GM19395 (cell line): ENCODE data around the gene TRAF7.

Source experiments
- ATAC-seq: cut with Tn5 transposase; IDR thresholded peaks from one replicate; pipeline ENCODE4 v1.9.1; 2021; ENCODE audit warnings: mild to moderate bottlenecking, moderate library complexity; ENCODE audit not compliant: unreplicated experiment

The TRAF7 gene

GRCh38 chr16:2147378-2147777 is 8.2 kb upstream of the TRAF7 start:
- no peak for ATAC-seq

DNA sequence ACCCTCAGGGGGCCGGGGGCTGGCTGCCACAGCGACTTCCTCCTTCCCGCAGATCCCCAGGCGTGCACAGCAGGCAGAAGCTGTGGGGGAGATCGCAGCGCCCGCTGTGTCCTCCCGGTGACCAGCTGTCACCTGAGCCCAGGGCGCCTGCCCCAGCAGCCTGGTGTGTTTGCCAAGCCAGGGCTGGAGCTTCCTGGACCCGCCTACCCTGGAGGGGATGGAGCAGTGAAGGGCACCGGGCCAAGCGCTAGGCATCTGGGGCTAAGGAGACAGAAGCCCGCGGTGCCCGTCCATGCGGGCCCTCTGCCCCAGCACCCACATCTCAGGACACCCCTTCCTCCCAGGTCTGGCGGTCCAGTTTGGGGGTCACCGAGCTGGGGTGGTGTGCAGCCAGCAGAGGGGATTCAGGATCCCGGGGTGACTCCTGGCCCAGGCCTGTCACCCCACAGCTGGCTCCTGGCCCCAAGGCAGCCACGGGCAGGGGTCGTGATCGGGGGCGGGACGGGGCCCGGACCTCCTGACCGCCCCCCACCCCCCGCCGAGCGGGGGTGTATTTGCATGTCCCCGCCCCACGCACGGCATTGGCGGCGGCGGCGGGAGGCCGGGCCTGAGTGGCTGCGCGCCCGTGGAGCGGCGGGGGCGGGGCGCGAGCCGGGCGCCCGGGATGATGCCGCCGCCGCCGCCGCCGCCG is 7.5 kb upstream of the TRAF7 start, which contains the start of gene RAB26:
TSS of gene RAB26 (plus strand) at position 645 of the 691 bp plus-strand sequence. CDS start 159 bp downstream, outside the sequence.
- ATAC-seq: no peak

- no peak for ATAC-seq
Observed at GRCh38 chr16:2148714-2149629, 6.6 kb upstream of the TRAF7 start.

GRCh38 chr16:2149630-2150417 is 5.8 kb upstream of the TRAF7 start:
- no peak for ATAC-seq

GRCh38 chr16:2150418-2151187 is 5.0 kb upstream of the TRAF7 start:
- ATAC-seq: no peak

GRCh38 chr16:2151188-2152091 is 4.1 kb upstream of the TRAF7 start:
- no peak for ATAC-seq

GRCh38 chr16:2152695-2153506 is 2.7 kb upstream of the TRAF7 start:
- no peak for ATAC-seq

DNA sequence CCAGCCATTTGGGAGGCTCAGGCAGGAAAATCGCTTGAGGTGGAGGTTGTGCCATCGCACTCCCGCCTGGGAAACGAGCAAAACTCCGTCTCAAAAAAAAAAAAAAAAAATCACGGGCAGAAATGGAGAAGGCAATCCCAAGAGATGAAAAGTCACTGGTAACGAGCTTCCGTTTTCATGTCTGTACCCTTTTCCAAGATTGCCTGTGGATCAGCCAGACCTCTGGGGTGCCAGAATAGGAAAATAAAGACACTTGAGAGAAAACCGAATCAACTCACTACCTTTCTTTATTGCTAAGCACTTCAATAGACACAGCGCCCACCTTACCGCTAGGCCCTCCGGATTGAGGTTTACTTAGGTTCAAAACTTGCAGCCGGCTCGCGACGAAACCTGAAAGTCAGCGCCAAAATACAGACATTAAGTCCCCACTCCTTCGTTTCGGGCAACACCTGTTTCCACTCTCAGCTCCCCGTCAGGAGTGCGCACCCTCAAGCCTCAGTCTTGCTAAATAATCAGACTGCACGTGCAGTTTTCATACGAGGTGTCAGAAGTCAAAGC is 970 bp upstream of the TRAF7 start:
- ATAC-seq: no peak

DNA sequence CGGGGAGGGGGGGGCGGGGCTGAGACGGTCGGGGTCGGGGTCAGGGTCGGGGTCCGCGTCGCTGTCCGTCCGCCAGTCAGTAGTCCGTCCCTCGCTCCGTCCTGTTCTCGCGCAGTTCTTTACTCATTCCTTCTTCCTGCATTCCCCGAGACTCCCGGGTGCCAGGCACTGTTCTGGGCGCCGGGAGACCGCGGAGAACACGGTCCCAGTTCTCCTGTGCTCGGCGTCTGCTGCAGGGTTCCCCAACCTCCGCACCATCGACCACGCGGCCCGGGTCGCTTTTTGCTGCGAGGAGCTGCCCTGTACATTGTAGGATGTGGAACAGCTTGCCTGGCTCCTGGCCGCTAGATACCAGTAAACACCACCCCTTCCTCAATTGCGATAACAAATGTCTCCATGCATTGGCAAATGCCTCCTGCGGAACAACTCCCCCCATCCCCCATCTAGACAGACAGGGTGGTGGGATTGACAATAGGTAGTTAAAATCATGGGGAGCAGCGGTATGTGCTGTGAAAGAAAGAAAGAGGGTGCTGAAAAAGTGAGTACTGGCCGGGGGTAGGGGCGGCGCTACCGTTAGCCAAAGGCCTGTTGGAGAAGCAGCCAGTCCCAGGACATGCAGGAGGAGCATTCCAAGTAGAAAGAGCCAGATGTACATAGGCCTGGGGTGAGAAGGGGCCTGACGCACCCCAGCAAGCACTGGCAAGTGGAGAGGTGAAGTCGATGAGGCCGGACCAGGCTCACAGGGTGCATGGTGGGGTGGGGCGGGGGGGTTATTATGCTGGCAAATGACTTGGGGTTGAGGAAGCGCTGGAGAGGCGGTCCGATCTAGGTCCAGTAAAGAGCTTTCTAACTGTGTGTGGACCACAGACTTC is 631 bp downstream of the TRAF7 start:
- no peak for ATAC-seq

- ATAC-seq: no peak
Observed at GRCh38 chr16:2156849-2157224, 1.3 kb downstream of the TRAF7 start.

DNA sequence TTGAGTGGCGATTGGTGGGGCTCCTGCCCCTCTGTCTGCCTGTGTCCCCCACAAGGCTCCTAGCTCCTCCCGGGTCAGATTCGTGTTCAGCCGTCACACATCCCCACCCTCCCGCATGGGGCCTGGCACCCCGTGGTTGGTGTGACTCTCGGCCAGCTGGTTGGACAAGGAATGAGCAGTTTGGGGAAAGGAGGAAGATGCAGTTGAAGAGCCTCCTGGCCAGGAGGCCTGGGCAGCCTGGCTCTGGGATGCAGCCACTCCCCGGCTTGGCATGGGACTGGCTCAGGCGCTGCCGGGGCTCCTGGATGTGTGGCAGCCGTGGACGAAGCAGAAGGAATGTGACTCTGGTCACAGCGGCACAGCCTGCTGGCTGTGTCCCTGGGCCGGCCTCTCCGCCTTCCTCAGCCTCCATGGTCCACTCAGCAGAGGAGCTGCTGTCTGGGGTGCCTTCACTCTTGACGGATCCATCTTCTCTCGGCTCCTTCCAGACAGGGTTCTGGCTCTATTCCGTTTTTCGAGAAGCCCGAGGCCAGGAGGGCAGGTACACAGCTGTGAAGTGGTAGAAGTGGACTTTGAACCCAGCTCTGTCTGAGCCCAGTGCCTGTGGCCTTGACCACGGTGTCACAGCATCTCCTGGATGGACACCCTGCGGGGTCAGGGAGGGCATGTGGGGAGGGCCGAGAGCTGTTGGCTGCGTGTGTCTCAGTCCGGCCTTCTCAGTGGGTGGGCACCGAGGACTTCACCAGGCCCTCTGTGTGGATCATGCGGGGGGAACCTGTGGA is 2.1 kb downstream of the TRAF7 start:
- ATAC-seq: no peak

DNA sequence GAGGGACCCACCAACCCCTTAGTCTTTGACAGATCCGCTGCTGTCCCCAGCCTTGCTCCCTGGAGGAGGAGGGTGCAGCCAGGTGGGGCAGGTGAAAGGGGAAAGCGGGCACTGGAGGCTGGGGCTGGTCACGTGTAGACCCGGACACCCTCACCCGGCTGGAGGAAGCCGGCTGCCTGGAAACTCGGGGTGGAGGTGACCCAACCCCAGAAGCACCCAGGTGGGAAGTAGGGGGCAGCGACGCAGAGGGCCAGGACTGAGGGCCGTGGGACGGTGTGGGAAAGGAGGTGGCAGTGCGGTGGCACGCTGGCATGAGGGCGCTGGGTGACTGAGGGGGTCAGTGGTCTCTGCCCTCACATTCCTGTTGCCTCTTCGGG is 2.7 kb downstream of the TRAF7 start:
- ATAC-seq: no peak

DNA sequence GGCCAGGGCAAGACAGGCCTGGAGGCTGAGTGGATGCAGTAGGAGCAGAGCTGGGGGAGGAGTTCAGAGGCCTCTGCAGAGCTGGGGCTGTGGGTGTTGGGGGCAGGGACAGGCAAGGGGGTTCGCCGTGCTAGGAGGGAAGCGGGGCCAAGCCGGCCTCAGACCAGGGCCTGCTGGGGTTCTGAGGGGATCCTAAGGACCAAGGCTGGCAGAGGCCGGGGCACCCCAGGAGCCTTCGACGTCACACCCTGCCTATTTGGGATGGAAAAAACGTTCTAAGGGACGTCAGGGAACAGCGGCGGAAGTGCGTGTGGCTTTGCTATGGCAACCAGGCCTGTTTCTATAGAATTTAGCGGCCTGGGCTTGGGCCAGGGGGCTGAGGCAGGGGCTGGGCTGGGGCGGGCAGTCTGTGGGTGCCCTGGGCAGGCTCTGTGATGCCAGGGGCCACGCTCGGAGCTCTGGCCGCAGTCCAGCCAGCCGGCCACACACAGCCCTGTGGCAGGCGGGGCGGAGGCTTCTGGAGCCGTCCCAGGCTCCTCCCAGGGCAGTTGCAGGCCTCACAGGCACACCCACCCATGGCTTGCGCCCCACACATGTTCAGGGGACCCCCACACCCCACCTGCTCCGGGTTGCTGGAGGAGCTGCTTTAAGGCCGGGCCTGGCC is 3.7 kb downstream of the TRAF7 start:
- no peak for ATAC-seq

DNA sequence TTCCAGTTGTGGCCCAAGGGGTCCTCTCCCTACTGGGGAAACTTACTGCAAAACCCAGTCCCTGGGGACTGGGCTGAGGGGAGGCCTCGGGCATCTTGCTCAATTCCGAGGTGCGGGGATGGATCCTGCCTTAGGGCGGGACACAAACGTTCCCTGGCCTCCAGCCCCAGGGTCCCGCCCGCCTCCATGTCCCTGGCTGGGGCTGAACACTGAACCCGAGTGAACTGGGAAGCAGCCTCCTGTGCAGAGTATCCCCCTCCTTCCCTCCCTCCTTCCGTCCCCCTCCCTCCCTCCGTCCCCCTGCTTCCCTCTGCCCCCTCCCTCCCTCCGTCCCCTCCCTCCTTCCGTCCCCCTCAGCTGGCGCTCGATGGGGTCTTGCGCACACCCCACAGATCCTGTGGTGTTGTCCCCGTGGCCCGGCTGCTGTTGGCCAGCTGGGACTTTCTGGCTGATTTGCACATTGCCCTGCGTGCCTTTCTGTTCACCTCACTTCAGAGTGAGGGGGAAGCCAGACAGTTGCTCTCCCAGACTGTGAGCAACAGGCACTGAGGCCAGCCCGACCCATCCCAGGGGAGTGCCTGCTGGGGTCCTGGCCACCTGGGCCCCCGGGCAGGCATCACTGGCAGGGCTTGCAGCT is 5.5 kb downstream of the TRAF7 start:
- no peak for ATAC-seq

GRCh38 chr16:2161911-2162310 is 6.3 kb downstream of the TRAF7 start:
- ATAC-seq: no peak

DNA sequence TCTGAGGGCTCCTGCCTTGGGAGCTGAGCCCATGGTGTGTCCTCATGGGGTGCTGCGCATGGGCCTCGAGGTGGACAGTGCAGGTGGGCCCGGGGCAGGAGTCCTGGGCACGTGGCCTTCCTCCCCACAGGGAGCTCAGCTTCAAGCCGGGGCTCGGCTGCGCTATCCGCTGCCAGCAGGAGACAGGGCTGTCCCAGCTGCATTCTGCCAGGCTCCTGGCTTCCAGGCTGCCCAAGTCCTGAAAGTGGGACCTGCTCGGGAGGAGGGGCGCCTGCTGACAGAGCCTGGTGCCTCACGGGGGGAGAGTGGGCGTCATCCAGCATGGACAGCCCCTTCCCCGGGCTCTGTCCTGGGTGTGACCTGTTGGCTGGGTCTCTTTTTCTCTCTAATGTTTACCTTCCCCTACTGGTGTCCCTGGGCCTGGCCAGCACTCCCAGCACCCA is 7.1 kb downstream of the TRAF7 start:
- no peak for ATAC-seq
